Progenitor cell of endocrine pancreas (in vitro differentiated cells): ENCODE measurements around the gene AQP12A. TPM values are rescaled to one million over a fixed set of nuclear protein-coding genes. Genes with fewer than 3 reads are reported as not detected.
"Not testable (repeated sequence)": the region's sequence is repeated elsewhere in the genome, so short reads cannot be mapped to it uniquely, and the experiment has no call there.

ENCODE experiments used
- DNase-seq: peaks from one replicate; pipeline ENCODE4 v3.0.0; 2021; ENCODE audit warnings: low spot score; ENCODE audit not compliant: unreplicated experiment
- H3K27ac Mint-ChIP-seq: 2 replicates; pipeline ENCODE4 v1.8.0; 2021; ENCODE audit warnings: mild to moderate bottlenecking, moderate library complexity, mixed read lengths
- H3K27me3 Mint-ChIP-seq: 2 replicates; pipeline ENCODE4 v1.8.0; 2021; ENCODE audit warnings: mixed read lengths
- H3K36me3 Mint-ChIP-seq: 2 replicates; pipeline ENCODE4 v1.8.0; 2022; ENCODE audit warnings: mixed read lengths; ENCODE audit not compliant: insufficient read depth
- H3K4me1 Mint-ChIP-seq: 2 replicates; pipeline ENCODE4 v1.8.0; 2021; ENCODE audit warnings: low read depth, mixed read lengths
- H3K4me3 Mint-ChIP-seq: 2 replicates; pipeline ENCODE4 v1.8.0; 2021; ENCODE audit warnings: low read depth, mild to moderate bottlenecking, moderate library complexity, mixed read lengths
- H3K9me3 Mint-ChIP-seq: 2 replicates; pipeline ENCODE4 v1.8.0; 2021; ENCODE audit warnings: low read depth, mixed read lengths
- CTCF ChIP-seq: fragments of 200-600 bp; sonication (generic); IDR thresholded peaks from one replicate; pipeline ENCODE4 v1.5.0; 2021; ENCODE audit warnings: antibody characterized with exemption, mild to moderate bottlenecking; ENCODE audit not compliant: unreplicated experiment
- total RNA-seq: library from RNA; stranded (reverse); gene quantifications from 2 replicates; pipeline ENCODE4 v1.2.1, GENCODE V29; 2021

The AQP12A gene
- total RNA-seq, 1 donor from 2014 or later: not detected

GRCh38 chr2:240672701-240673190 is 18.9 kb upstream of the AQP12A start:
- no peak for TF ChIP-seq CTCF
- H3K27ac Mint-ChIP-seq: no peak overlapping the region
- no peak for DNase-seq
- no peaks in the 10 kb centered on the region for H3K36me3 Mint-ChIP-seq
- no peaks in the 10 kb centered on the region for H3K4me1 Mint-ChIP-seq
- H3K9me3 Mint-ChIP-seq: no peaks in the 10 kb centered on the region
- no peak overlapping the region for H3K4me3 Mint-ChIP-seq
- peaks cover 23% of the 10 kb centered on the region for H3K27me3 Mint-ChIP-seq

DNA sequence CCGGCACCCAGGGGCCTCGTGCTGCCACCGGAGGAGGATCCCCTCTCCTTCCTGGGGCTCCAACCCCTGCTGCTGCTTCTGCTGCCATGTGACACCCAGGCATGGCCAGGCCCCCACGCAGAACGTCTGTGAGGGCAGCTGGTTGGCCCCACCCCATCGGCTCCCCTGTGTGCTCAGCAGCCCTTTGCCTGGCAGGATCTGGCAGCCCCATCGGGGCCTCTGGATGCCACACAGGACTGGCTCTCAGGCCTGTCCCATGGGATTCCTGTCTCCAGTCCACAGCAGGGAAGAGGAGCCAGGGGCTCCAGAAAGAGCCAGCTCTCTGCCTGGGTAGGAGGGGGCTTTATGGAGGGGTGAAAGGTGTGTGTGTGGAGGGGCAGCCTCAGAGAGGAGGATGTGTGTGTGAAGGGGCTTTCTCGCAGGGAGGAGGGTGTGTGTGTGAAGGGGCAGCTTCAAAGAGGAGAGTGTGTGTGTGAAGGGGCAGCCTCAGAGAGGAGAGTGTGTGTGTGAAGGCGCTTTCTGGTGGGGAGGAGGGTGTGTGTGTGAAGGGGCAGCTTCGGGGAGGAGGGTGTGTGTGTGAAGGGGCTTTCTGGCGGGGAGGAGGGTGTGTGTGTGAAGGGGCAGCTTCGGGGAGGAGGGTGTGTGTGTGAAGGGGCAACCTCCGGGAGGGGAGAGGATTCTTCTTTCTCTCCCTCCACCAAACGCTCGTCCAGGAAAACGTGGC is 17.0 kb upstream of the AQP12A start:
- not testable (repeated sequence) for H3K4me1 Mint-ChIP-seq, H3K36me3 Mint-ChIP-seq, H3K27ac Mint-ChIP-seq, DNase-seq, H3K9me3 Mint-ChIP-seq, H3K4me3 Mint-ChIP-seq
- peaks cover 23% of the 10 kb centered on the region for H3K27me3 Mint-ChIP-seq

- H3K27me3 Mint-ChIP-seq: peaks cover 18% of the 10 kb centered on the region
- H3K9me3 Mint-ChIP-seq, H3K36me3 Mint-ChIP-seq, H3K4me1 Mint-ChIP-seq, DNase-seq, H3K4me3 Mint-ChIP-seq, H3K27ac Mint-ChIP-seq: not testable (repeated sequence)
Observed at GRCh38 chr2:240675345-240675744, 16.3 kb upstream of the AQP12A start.

- not testable (repeated sequence) for DNase-seq, H3K4me1 Mint-ChIP-seq, H3K9me3 Mint-ChIP-seq, H3K27me3 Mint-ChIP-seq, H3K36me3 Mint-ChIP-seq, H3K4me3 Mint-ChIP-seq, H3K27ac Mint-ChIP-seq
Observed at GRCh38 chr2:240678043-240678442, 13.6 kb upstream of the AQP12A start.

DNA sequence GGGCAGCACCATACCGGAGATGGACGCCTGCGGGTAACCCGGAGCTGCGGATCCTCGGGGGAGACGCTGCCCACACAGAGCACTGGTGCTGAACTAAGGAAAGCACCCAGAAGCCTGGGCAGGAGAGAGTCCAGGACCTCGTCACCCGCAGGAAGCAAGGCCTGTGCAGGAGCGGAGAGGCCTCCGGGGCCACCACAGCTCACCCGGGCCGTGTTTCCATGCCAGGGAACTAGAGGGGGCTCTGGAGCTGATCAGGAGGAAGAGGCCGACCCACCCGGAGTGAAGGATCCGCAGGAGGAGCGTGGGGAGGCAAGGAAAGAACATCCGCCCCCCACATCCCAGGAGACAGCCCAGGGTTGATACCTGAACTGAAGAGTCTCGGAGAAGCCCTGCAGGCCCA is 12.8 kb upstream of the AQP12A start:
- not testable (repeated sequence) for H3K27me3 Mint-ChIP-seq, H3K9me3 Mint-ChIP-seq, DNase-seq, H3K4me1 Mint-ChIP-seq, H3K27ac Mint-ChIP-seq, H3K4me3 Mint-ChIP-seq, H3K36me3 Mint-ChIP-seq

GRCh38 chr2:240680185-240680584 is 11.5 kb upstream of the AQP12A start:
- H3K36me3 Mint-ChIP-seq, H3K27ac Mint-ChIP-seq, H3K9me3 Mint-ChIP-seq, DNase-seq, H3K4me3 Mint-ChIP-seq, H3K4me1 Mint-ChIP-seq, H3K27me3 Mint-ChIP-seq: not testable (repeated sequence)

- not testable (repeated sequence) for H3K27ac Mint-ChIP-seq, H3K9me3 Mint-ChIP-seq, DNase-seq
Observed at GRCh38 chr2:240682431-240683224, 9.0 kb upstream of the AQP12A start, which contains the start of gene AQP12B. AQP12B (minus strand) TSS chr2:240682885; CDS start chr2:240682837, 48 bp downstream.

GRCh38 chr2:240683329-240683979 is 8.2 kb upstream of the AQP12A start:
- peaks cover 16% of the 10 kb centered on the region for H3K4me1 Mint-ChIP-seq
- H3K9me3 Mint-ChIP-seq, H3K27ac Mint-ChIP-seq, H3K36me3 Mint-ChIP-seq, H3K4me3 Mint-ChIP-seq, DNase-seq, H3K27me3 Mint-ChIP-seq: not testable (repeated sequence)

More at GRCh38 chr2:240682431-240683224, 9.0 kb upstream of the AQP12A start, which contains the start of gene AQP12B:
- H3K27me3 Mint-ChIP-seq, H3K4me3 Mint-ChIP-seq, H3K36me3 Mint-ChIP-seq: not testable (repeated sequence)
- peaks cover 16% of the 10 kb centered on the region for H3K4me1 Mint-ChIP-seq

DNA sequence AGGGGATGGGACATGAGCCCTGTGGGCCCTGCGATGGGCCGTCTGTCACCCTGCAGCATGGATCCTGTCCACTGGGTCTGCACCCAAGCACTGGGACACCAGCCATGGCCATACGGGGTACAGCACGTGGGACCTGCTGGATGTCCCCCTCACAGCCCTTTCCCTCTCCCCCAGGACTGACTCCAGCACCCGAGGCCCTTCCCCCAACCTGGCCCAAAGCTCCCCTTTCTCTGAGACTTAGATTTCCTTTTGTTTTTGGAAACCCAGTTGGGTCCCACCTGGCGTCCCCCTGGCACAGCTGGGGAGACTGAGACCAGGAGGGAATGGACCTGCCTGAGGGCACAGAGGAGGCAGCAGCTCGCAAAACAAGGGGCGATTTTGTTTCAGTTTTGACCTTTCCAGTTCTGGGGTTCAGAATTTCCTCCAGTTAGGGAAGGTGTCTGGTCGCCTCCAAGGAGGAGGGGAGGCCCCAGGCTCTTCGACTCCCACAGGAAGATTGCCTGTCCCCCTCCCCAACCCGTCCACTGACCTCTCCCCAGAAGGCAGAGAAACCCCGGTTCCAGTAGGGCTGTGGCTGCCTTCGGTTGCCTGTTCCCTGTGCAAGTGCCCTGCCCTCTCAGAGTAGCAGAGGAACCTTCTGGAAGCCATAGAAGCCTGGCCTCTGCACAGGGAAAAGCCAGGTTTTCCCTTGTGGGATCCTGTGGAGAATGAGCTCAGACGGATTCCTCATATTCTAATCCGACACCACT is 7.5 kb upstream of the AQP12A start:
- not testable (repeated sequence) for DNase-seq, H3K27me3 Mint-ChIP-seq, H3K27ac Mint-ChIP-seq, H3K9me3 Mint-ChIP-seq, H3K36me3 Mint-ChIP-seq, H3K4me3 Mint-ChIP-seq
- peaks cover 16% of the 10 kb centered on the region for H3K4me1 Mint-ChIP-seq
